ENCODE data around the gene TM4SF5. TPM values are rescaled to one million over a fixed set of nuclear protein-coding genes. Genes with fewer than 3 reads are reported as not detected.

TM4SF5 gene
- total RNA-seq, 1 donor from 2014 or later, result not detected

DNA sequence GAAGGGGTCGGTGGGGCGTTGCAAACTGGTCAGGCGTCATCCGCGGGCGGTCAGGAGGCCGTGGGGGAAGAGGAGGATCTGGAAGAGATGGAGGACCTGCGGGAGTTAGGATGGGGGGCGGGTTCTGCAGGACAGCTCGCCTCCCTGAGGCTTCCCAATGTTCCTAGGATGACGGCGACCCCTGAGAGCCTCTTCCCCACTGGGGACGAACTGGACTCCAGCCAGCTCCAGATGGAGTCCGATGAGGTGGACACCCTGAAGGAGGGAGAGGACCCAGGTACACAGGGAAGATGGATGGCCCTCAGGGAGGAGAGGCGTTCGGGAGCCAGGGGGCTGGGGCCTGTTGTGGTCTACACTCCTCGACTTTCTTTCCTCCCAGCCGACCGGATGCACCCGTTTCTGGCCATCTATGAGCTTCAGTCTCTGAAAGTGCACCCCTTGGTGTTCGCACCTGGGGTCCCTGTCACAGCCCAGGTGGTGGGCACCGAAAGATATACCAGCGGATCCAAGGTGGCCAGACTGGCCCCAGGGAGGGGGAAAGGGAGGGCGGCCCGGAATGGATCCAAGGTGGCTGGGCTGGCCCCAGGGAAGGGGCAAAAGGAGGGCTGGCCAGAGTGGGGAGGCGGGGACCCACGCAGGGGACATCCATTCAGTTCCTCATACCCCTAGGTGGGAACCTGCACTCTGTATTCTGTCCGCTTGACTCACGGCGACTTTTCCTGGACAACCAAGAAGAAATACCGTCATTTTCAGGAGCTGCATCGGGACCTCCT lies 36.1 kb downstream of the TM4SF5 start:
- DNase-seq (no peak), ATAC-seq (ENCODE audit: low read depth) (no peak)
- peak overlapping the region; percentile 56 for H3K27ac Mint-ChIP-seq
- H3K36me3 Mint-ChIP-seq (ENCODE audit: low read depth), result peaks cover 21% of the 10 kb centered on the region
- no peaks in the 10 kb centered on the region for H3K9me3 Mint-ChIP-seq
- ChIA-PET POLR2A (interaction anchor here (0.6 to 2.3 kb wide), 9 partner anchors 12 to 387 kb away, joined by 3 to 31 read pairs (median 3); partner anchors contain the start of genes ARRB2, C17orf107, GLTPD2 and PELP1), CTCF (interaction anchor here (0.7 to 2.8 kb wide), 3 partner anchors 17 to 83 kb away, joined by 3 to 11 read pairs (median 3); no protein-coding TSS in a partner anchor)
- H3K4me3 Mint-ChIP-seq, result peak overlapping the region; percentile 83
- H3K27me3 Mint-ChIP-seq, result no peaks in the 10 kb centered on the region
- TF ChIP-seq, protein P1, sequence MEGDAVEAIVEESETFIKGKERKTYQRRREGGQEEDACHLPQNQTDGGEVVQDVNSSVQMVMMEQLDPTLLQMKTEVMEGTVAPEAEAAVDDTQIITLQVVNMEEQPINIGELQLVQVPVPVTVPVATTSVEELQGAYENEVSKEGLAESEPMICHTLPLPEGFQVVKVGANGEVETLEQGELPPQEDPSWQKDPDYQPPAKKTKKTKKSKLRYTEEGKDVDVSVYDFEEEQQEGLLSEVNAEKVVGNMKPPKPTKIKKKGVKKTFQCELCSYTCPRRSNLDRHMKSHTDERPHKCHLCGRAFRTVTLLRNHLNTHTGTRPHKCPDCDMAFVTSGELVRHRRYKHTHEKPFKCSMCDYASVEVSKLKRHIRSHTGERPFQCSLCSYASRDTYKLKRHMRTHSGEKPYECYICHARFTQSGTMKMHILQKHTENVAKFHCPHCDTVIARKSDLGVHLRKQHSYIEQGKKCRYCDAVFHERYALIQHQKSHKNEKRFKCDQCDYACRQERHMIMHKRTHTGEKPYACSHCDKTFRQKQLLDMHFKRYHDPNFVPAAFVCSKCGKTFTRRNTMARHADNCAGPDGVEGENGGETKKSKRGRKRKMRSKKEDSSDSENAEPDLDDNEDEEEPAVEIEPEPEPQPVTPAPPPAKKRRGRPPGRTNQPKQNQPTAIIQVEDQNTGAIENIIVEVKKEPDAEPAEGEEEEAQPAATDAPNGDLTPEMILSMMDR (IDR thresholded peaks at IDR 0.05), result no peak
- H3K4me1 Mint-ChIP-seq, result peaks cover 17% of the 10 kb centered on the region
- intact Hi-C loops (cut with micrococcal nuclease), result loop anchor here (1.0 to 5.0 kb wide), 5 partner anchors 11 to 140 kb away; partner anchors contain the start of genes ARRB2, PFN1 and PSMB6

DNA sequence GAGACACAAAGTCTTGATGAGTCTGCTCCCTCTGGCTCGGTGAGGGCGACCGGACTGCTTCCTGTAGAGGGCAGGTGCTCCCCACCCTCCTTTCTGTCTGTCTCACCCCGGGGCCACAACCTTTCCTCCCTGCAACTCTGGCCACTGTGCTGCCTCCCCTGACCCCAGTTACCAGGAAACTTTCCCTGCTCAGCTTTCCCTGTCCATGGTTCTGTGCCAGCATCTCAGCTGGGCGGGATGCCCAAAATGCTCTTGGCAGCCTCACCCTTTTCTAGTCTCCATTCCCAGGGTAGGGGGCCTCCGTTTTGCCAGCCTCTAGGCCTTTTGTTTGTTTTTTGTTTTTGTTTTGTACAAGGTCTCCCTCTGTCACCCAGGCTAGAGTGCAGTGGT lies 36.7 kb downstream of the TM4SF5 start:
- CTCF ChIA-PET, result interaction anchor here (0.7 kb wide), 2 partner anchors 18 to 82 kb away, joined by 3 read pairs; no protein-coding TSS in a partner anchor
- H3K4me3 Mint-ChIP-seq, result peak overlapping the region; percentile 83
- POLR2A ChIA-PET, result interaction anchor here (0.6 to 2.3 kb wide), 4 partner anchors 12 to 209 kb away, joined by 3 to 20 read pairs (median 4); partner anchors contain the start of genes ARRB2, GLTPD2 and PSMB6
- ATAC-seq (ENCODE audit: low read depth), result no peak
- intact Hi-C loops (cut with micrococcal nuclease), result loop anchor here (1.0 to 5.0 kb wide), 2 partner anchors 74 to 139 kb away; partner anchors contain the start of gene PFN1
- H3K4me1 Mint-ChIP-seq, result peaks cover 17% of the 10 kb centered on the region
- no peaks in the 10 kb centered on the region for H3K9me3 Mint-ChIP-seq
- no peaks in the 10 kb centered on the region for H3K27me3 Mint-ChIP-seq
- TF ChIP-seq, protein P1 (IDR thresholded peaks at IDR 0.05), result no peak
- peaks cover 21% of the 10 kb centered on the region for H3K36me3 Mint-ChIP-seq (ENCODE audit: low read depth)
- DNase-seq, result no peak
- peak overlapping the region; percentile 60 for H3K27ac Mint-ChIP-seq

- H3K27ac Mint-ChIP-seq, result no peak overlapping the region
- H3K4me1 Mint-ChIP-seq, result peaks cover 17% of the 10 kb centered on the region
- intact Hi-C loops (cut with micrococcal nuclease), result no loop called here
- CTCF ChIA-PET, result no interaction called here
- ATAC-seq (ENCODE audit: low read depth) (no peak), DNase-seq (no peak)
- TF ChIP-seq, protein P1 (IDR thresholded peaks at IDR 0.05), result no peak
- H3K27me3 Mint-ChIP-seq, result no peaks in the 10 kb centered on the region
- POLR2A ChIA-PET, result interaction anchor here (0.6 kb wide), 1 partner anchor 98 kb away, joined by 4 read pairs; no protein-coding TSS in a partner anchor
- H3K9me3 Mint-ChIP-seq, result no peaks in the 10 kb centered on the region
- H3K36me3 Mint-ChIP-seq (ENCODE audit: low read depth), result peaks cover 25% of the 10 kb centered on the region
- H3K4me3 Mint-ChIP-seq, result no peak overlapping the region
Observed at GRCh38 chr17:4810696-4811290, 39.1 kb downstream of the TM4SF5 start.

DNA sequence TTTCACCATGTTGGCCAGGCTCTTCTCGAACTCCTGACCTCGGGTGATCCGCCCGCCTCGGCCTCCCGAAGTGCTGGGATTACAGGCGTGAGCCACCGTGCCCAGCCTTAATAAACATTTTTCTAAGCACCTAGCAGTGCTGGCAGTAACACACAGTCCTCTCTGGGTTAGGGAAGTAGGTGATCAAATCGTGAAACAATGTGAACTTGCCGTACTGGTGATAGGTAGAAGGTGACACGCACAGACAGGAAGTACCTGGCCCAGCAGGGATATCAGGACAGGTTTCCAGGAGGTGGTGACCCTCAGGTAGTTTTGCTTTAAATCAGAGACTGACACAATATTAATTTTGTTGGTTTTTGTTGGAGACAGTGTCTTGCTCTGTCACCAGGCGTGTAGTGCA lies 39.8 kb downstream of the TM4SF5 start:
- ChIA-PET CTCF (no interaction called here), POLR2A (no interaction called here)
- H3K27ac Mint-ChIP-seq, result no peak overlapping the region
- ATAC-seq (ENCODE audit: low read depth) (no peak), DNase-seq (no peak)
- no peaks in the 10 kb centered on the region for H3K27me3 Mint-ChIP-seq
- H3K36me3 Mint-ChIP-seq (ENCODE audit: low read depth), result peaks cover 29% of the 10 kb centered on the region
- intact Hi-C loops (cut with micrococcal nuclease), result no loop called here
- H3K4me3 Mint-ChIP-seq, result no peak overlapping the region
- peaks cover 11% of the 10 kb centered on the region for H3K4me1 Mint-ChIP-seq
- TF ChIP-seq, protein P1 (IDR thresholded peaks at IDR 0.05), result no peak
- no peaks in the 10 kb centered on the region for H3K9me3 Mint-ChIP-seq

GRCh38 chr17:4812690-4813089 lies 41.0 kb downstream of the TM4SF5 start:
- no peak overlapping the region for H3K27ac Mint-ChIP-seq
- DNase-seq (no peak), ATAC-seq (ENCODE audit: low read depth) (no peak)
- TF ChIP-seq, protein P1 (IDR thresholded peaks at IDR 0.05), result no peak
- intact Hi-C loops (cut with micrococcal nuclease), result no loop called here
- ChIA-PET CTCF (no interaction called here), POLR2A (no interaction called here)
- H3K9me3 Mint-ChIP-seq, result no peaks in the 10 kb centered on the region
- H3K27me3 Mint-ChIP-seq, result no peaks in the 10 kb centered on the region
- peaks cover 8% of the 10 kb centered on the region for H3K4me1 Mint-ChIP-seq
- H3K36me3 Mint-ChIP-seq (ENCODE audit: low read depth), result peaks cover 35% of the 10 kb centered on the region
- H3K4me3 Mint-ChIP-seq, result no peak overlapping the region
